K562 (cell line): Measurements from ENCODE around the gene ABCA13. TPM values are rescaled to one million over a fixed set of nuclear protein-coding genes. Genes with fewer than 3 reads are reported as not detected.

Source experiments
- HNRNPH1 ChIP-seq: fragments of 200-400 bp; formaldehyde crosslinking; optimal IDR thresholded peaks from 2 replicates; pipeline ENCODE3; 2017; ENCODE audit warnings: low read depth, mild to moderate bottlenecking, low read length, moderate library complexity
- IRF2 ChIP-seq: sonication (generic); formaldehyde crosslinking; IDR thresholded peaks from 2 replicates; pipeline ENCODE4 v1.8.1; 2022; ENCODE audit warnings: mild to moderate bottlenecking, missing genetic modification reagents
- MAFF ChIP-seq: IDR thresholded peaks from 2 replicates; pipeline ENCODE4 v1.6.1; 2012; ENCODE audit warnings: low read length, improper control_type of control experiment
- MCM5 ChIP-seq: fragments of 450-650 bp; IDR thresholded peaks from 2 replicates; pipeline ENCODE4 v1.6.1; 2016; ENCODE audit warnings: low read depth
- POLR2AphosphoS2 ChIP-seq: IDR thresholded peaks from 2 replicates; pipeline ENCODE4 v1.6.1; 2012; ENCODE audit warnings: low read length, improper control_type of control experiment
- SMAD4 ChIP-seq: fragments of 250-450 bp; sonication (Bioruptor Pico); conservative IDR thresholded peaks from 2 replicates; pipeline ENCODE4 v1.8.0; 2021; ENCODE audit warnings: inconsistent platforms, mild to moderate bottlenecking, moderate library complexity
- XRCC3 ChIP-seq: fragments of 450-650 bp; IDR thresholded peaks from 2 replicates; pipeline ENCODE4 v1.6.1; 2017; ENCODE audit warnings: mild to moderate bottlenecking, moderate library complexity
- ZC3H11A ChIP-seq: IDR thresholded peaks from 2 replicates; pipeline ENCODE4 v1.6.1; 2012; ENCODE audit warnings: low read depth, low read length, improper control_type of control experiment
- ZNF212 ChIP-seq: fragments of 450-650 bp; formaldehyde crosslinking; IDR thresholded peaks from 2 replicates; pipeline ENCODE4 v1.4.0; 2020; ENCODE audit warnings: mild to moderate bottlenecking
- ZNF668 ChIP-seq: fragments of 250-450 bp; sonication (Bioruptor Pico); IDR thresholded peaks from 2 replicates; pipeline ENCODE4 v1.8.0; 2022; ENCODE audit warnings: mild to moderate bottlenecking, inconsistent platforms
- ZNF699 ChIP-seq: fragments of 250-450 bp; sonication (Bioruptor Pico); IDR thresholded peaks from 2 replicates; pipeline ENCODE4 v1.8.0; 2021; ENCODE audit warnings: mild to moderate bottlenecking, moderate library complexity; ENCODE audit not compliant: insufficient replicate concordance
- polyA plus RNA-seq, 8 experiments: library from polyadenylated mRNA; depleted of rRNA in 4 of 8; stranded (reverse) in 5 of 8; unstranded in 3 of 8; fragments of >200 nt; fragmentation: Nextera tagmentation in 2 of 8; fragmentation: Illumina TruSeq in 1 of 8; extraction: Ambion mirVana in 2 of 8; extraction: Trizol in 1 of 8; gene quantifications; 2 replicates each; pipeline versions ENCODE4 v1.2.1 to v1.2.3, GENCODE V29; 2011 to 2014; ENCODE audit warnings: inconsistent platforms in 1 of 8, missing spikeins in 1 of 8
- total RNA-seq, 7 experiments: library from RNA; depleted of rRNA in 6 of 7; stranded (reverse); fragments of >200 nt in 6 of 7; fragmentation: Illumina TruSeq in 2 of 7; extraction: Trizol in 2 of 7; gene quantifications; 2 replicates each; pipeline versions ENCODE4 v1.2.1 to v1.2.3, GENCODE V29; 2011 to 2021; ENCODE audit warnings: low replicate concordance in 1 of 7
- TF ChIP-seq, protein P1 (sequence below), 2 experiments: IDR thresholded peaks; 2 replicates each; pipeline ENCODE4 v1.6.1; 2012; ENCODE audit warnings: improper control_type of control experiment in 2 of 2, low read depth in 2 of 2, low read length in 2 of 2, borderline replicate concordance in 1 of 2
- TF ChIP-seq, protein P2 (sequence below), 2 experiments: IDR thresholded peaks in 1 of 2; conservative IDR thresholded peaks in 1 of 2; 2 replicates each; pipeline ENCODE4 v1.6.1; 2016; ENCODE audit warnings: low read depth in 2 of 2, mild to moderate bottlenecking in 1 of 2, missing compliant biosample characterization in 1 of 2, missing genetic modification characterization in 1 of 2, moderate library complexity in 1 of 2

ABCA13 gene
- total and polyA plus RNA-seq, 9 of the 15 experiments (the other 6 are each of a cell fraction or from before 2014, with no cell fraction given): 0.14 to 1.5 (median 0.38) TPM

DNA sequence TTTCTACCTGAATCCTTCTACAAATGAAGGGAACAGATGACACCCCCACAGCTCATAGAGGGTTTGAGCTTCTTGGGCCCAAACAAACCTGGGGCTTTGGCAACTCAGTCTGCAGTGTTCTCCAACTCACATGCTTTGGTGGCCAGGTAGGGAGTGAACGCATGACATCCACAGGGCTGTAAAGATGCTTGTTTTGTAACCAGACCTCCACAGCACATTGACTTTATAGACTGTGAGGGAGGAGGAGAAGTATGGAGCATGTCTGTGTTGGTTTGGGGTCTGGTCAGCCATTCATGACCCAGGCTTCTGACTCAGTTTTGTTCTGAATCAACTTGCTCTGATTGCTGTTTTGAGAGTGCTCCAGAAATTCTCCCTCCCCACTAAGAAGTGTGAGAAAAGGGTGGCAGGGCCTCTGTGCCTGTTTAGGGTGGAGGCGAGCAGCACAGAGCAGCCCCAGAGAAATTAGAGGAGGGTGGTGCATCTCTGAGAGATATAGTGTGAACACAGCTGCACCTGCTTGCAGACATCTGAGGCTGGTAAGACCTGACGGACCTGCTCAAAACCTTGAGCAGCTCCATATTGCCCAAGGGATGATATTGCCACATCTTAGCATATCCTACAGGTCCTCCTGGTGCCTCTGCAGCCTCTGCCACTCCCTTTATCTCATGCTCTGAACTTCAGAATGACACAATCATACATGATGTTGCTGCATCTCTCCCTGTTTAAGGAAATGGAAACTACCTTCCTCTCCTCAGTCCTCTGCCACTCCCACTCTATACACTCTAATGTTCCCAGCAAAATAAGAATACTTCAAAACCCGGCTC is 287.7 kb downstream of the ABCA13 start (continued):
- no peak for TF ChIP-seq MAFF
- TF ChIP-seq, protein P1, sequence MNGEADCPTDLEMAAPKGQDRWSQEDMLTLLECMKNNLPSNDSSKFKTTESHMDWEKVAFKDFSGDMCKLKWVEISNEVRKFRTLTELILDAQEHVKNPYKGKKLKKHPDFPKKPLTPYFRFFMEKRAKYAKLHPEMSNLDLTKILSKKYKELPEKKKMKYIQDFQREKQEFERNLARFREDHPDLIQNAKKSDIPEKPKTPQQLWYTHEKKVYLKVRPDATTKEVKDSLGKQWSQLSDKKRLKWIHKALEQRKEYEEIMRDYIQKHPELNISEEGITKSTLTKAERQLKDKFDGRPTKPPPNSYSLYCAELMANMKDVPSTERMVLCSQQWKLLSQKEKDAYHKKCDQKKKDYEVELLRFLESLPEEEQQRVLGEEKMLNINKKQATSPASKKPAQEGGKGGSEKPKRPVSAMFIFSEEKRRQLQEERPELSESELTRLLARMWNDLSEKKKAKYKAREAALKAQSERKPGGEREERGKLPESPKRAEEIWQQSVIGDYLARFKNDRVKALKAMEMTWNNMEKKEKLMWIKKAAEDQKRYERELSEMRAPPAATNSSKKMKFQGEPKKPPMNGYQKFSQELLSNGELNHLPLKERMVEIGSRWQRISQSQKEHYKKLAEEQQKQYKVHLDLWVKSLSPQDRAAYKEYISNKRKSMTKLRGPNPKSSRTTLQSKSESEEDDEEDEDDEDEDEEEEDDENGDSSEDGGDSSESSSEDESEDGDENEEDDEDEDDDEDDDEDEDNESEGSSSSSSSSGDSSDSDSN (IDR thresholded peaks at IDR 0.05; ENCODE audit: borderline replicate concordance in 1 of 2, low read depth in 2 of 2, low read length in 2 of 2): no peak
- TF ChIP-seq IRF2 (CRISPR knock-in tag): no peak
- TF ChIP-seq ZNF699 (CRISPR knock-in tag): no peak
- no peak for TF ChIP-seq SMAD4 (CRISPR knock-in tag)
- TF ChIP-seq MCM5: no peak
- TF ChIP-seq XRCC3: no peak
- TF ChIP-seq POLR2AphosphoS2: no peak
- no peak for TF ChIP-seq HNRNPH1
- TF ChIP-seq ZNF668: no peak
- TF ChIP-seq, protein P2, sequence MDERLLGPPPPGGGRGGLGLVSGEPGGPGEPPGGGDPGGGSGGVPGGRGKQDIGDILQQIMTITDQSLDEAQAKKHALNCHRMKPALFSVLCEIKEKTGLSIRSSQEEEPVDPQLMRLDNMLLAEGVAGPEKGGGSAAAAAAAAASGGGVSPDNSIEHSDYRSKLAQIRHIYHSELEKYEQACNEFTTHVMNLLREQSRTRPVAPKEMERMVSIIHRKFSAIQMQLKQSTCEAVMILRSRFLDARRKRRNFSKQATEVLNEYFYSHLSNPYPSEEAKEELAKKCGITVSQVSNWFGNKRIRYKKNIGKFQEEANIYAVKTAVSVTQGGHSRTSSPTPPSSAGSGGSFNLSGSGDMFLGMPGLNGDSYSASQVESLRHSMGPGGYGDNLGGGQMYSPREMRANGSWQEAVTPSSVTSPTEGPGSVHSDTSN (CRISPR knock-in tag; IDR thresholded peaks at IDR 0.05; ENCODE audit: low read depth): no peak
- TF ChIP-seq, protein P2 (tag; conservative IDR thresholded peaks at IDR 0.05; ENCODE audit: low read depth): no peak
- TF ChIP-seq ZC3H11A: no peak
- TF ChIP-seq ZNF212 (CRISPR knock-in tag): no peak
